ENCODE data around the gene BFSP2. TPM values are rescaled to one million over a fixed set of nuclear protein-coding genes. Genes with fewer than 3 reads are reported as not detected.

Gene BFSP2
- total and polyA plus RNA-seq, 12 donors, result not detected

GRCh38 chr3:133428552-133428951 lies 28.7 kb downstream of the BFSP2 start:
- Histone ChIP-seq H3K27me3 (no peaks in the 10 kb centered on the region), H3K36me3 (replicated peaks in 1 of 2) (no peaks in the 10 kb centered on the region), H3K4me1 (replicated peaks in 1 of 2) (peaks cover 0 to 3% of the 10 kb centered on the region in 2 donors), H3K27ac (no peak overlapping the region), H3K4me3 (no peak overlapping the region), H3K9me3 (replicated peaks in 1 of 3) (no peaks in the 10 kb centered on the region)
- intact Hi-C loops (cut with DNase I), result no loop called here
- WGBS, 4 donors, result 69 to 72% (median 70%) methylated on average over 11 to 12 of the region's 12 CpGs
- TF ChIP-seq POLR2A (IDR thresholded peaks at IDR 0.05) (no peak), CTCF (IDR thresholded peaks at IDR 0.05) (no peak)
- no peak for DNase-seq

GRCh38 chr3:133429063-133429462 lies 29.2 kb downstream of the BFSP2 start:
- intact Hi-C loops (cut with DNase I), result no loop called here
- no peaks in the 10 kb centered on the region for H3K9me3 ChIP-seq (replicated peaks in 1 of 3)
- no peak for TF ChIP-seq CTCF (IDR thresholded peaks at IDR 0.05)
- no peak for TF ChIP-seq POLR2A (IDR thresholded peaks at IDR 0.05)
- no peak for DNase-seq
- H3K27me3 ChIP-seq, result no peaks in the 10 kb centered on the region
- no peak overlapping the region for H3K27ac ChIP-seq
- H3K4me1 ChIP-seq (replicated peaks in 1 of 2), result no peaks in the 10 kb centered on the region
- H3K4me3 ChIP-seq, result no peak overlapping the region
- no peaks in the 10 kb centered on the region for H3K36me3 ChIP-seq (replicated peaks in 1 of 2)

GRCh38 chr3:133439563-133439962 lies 39.7 kb downstream of the BFSP2 start:
- Histone ChIP-seq H3K27ac (no peak overlapping the region), H3K4me1 (replicated peaks in 1 of 2) (no peaks in the 10 kb centered on the region), H3K27me3 (no peaks in the 10 kb centered on the region), H3K9me3 (replicated peaks in 1 of 3) (no peaks in the 10 kb centered on the region), H3K4me3 (no peak overlapping the region), H3K36me3 (replicated peaks in 1 of 2) (no peaks in the 10 kb centered on the region)
- intact Hi-C loops (cut with DNase I), result no loop called here
- DNase-seq, result no peak
- no peak for TF ChIP-seq POLR2A (IDR thresholded peaks at IDR 0.05)
- TF ChIP-seq CTCF (IDR thresholded peaks at IDR 0.05), result no peak
- WGBS, 4 donors, result 74 to 83% (median 81%) methylated on average over 2 of the region's 2 CpGs

- no peak for DNase-seq
- no peaks in the 10 kb centered on the region for H3K4me1 ChIP-seq (replicated peaks in 1 of 2)
- intact Hi-C loops (cut with DNase I), result no loop called here
- H3K4me3 ChIP-seq, result no peak overlapping the region
- TF ChIP-seq CTCF (IDR thresholded peaks at IDR 0.05), result no peak
- no peak for TF ChIP-seq POLR2A (IDR thresholded peaks at IDR 0.05)
- 79 to 95% (median 83%) methylated on average over 2 of the region's 2 CpGs for WGBS, 4 donors
- H3K9me3 ChIP-seq (replicated peaks in 1 of 3), result no peaks in the 10 kb centered on the region
- no peaks in the 10 kb centered on the region for H3K36me3 ChIP-seq (replicated peaks in 1 of 2)
- no peaks in the 10 kb centered on the region for H3K27me3 ChIP-seq
- no peak overlapping the region for H3K27ac ChIP-seq
These were observed 40.8 kb downstream of the BFSP2 start for GRCh38 chr3:133440652-133441051.
